Retinal pigment epithelial cell (primary cell): Measurements from ENCODE around the gene PAOX.

ENCODE experiments used
- DNase-seq: peaks from one replicate; pipeline ENCODE4 v3.0.0-alpha.2; 2010; ENCODE audit warnings: low read depth
- H3K4me3 ChIP-seq: 2 replicates; pipeline ENCODE4 v1.5.1; 2011; ENCODE audit warnings: mild to moderate bottlenecking, low read length, control low read depth, moderate library complexity
- TF ChIP-seq, protein P1 (sequence below): conservative IDR thresholded peaks from 2 replicates; pipeline ENCODE4 v1.5.1; 2011; ENCODE audit warnings: low read depth, low read length, control low read depth, inconsistent platforms

Gene PAOX

DNA sequence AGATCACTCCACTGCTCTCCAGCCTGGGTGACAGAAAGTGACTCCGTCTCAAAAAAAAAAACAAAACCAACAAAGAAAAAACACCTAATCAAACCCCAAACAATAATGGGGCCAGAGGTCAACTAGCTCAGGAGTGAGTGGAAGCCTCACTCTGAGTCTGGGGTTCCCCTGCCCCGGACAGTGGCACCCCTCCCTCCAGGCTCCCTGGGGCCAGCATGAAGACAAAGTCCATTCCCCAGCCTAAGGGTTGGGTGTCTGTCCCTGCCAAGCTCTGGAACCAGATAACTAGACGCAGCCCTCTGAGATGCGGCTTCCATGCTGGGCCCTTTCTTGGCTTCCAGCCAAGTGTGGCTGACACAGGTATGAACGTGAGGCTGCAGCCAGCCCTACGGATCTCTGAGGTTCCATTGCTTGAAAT is 19.5 kb upstream of the PAOX start:
- TF ChIP-seq, protein P1, sequence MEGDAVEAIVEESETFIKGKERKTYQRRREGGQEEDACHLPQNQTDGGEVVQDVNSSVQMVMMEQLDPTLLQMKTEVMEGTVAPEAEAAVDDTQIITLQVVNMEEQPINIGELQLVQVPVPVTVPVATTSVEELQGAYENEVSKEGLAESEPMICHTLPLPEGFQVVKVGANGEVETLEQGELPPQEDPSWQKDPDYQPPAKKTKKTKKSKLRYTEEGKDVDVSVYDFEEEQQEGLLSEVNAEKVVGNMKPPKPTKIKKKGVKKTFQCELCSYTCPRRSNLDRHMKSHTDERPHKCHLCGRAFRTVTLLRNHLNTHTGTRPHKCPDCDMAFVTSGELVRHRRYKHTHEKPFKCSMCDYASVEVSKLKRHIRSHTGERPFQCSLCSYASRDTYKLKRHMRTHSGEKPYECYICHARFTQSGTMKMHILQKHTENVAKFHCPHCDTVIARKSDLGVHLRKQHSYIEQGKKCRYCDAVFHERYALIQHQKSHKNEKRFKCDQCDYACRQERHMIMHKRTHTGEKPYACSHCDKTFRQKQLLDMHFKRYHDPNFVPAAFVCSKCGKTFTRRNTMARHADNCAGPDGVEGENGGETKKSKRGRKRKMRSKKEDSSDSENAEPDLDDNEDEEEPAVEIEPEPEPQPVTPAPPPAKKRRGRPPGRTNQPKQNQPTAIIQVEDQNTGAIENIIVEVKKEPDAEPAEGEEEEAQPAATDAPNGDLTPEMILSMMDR, result no peak
- DNase-seq, result no peak

DNA sequence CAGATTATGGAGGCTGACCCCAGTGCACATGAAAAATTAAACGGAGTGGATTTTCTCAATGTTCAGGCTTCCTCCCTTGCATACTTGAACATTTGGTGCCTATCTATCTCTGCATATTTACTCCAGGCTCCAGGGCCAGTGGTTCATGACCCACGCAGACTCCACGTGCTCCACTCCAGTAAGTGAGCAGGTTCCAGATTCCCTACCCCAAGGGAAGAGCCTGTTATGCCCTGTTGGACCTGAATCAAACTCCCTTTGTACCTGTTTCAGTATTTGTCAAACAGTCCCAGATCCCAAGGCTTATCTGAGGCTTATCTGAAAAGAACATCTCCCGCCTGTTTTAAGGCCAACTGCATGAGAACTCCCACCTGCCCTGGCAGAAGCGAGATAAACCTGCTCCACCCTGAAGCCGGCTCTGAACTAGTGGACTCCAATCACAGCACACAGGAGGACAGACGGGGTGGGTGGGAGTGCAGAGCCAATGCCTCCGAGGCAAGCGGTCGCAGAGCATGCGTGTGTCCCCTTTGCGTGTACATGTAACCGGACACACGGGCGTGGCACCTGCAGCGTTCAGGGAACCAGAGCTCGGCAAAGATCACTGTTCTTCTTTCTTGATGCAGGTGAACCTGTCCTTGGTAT is 19.0 kb upstream of the PAOX start:
- H3K4me3 ChIP-seq, result no peak overlapping the region
- DNase-seq, result no peak
- TF ChIP-seq, protein P1, result no peak

More for the DNA sequence above, 19.5 kb upstream of the PAOX start:
- no peak overlapping the region for H3K4me3 ChIP-seq

DNA sequence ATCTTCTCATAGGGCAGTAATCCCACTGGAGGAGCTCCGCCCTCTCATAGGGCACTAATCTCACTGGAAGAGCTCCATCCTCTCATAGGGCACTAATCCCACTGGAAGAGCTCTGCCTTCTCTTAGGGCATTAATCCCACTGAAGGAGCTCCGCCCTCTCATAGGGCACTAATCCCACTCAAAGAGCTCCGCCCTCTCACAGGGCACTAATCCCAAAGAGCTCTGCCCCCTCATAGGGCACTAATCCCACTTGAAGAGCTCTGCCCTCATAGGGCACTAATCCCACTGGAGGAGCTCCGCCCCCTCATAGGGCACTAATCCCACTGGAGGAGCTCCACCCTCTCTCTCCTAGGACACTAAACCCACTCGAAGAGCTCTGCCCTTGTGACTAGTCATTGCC is 17.8 kb upstream of the PAOX start:
- TF ChIP-seq, protein P1, result no peak
- no peak for DNase-seq
- no peak overlapping the region for H3K4me3 ChIP-seq

DNA sequence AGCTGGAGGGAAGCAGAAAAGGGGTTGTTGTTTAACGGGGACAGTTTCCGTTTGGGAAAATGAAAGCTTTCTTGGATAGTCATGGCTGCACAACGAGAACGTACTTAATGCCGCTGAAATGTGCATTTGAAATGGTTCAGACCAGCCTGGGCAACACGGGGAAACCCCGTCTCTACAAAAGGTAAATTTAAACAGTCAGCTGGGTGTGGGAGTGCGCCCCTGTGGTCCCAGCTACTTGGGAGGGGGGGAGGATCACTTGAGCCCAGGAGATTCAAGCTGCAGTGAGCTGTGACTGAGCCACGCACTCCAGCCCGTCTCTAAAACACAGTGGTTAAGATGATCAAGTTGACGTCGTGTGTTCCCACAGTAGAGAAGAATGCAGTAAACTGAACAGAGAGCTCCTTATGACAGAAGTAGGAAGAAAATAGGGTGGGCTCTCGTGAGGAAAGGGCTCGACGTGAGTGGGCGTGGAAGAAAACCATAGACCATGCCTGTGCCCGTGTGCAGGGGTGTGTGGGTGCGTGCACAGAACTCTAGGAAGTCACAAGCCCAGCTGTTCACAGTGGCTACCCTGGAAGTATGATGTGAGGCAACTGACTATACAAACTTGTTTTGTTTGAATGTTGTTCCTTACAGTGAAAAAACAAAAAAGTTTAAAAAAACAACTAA is 17.2 kb upstream of the PAOX start:
- TF ChIP-seq, protein P1, result no peak

DNA sequence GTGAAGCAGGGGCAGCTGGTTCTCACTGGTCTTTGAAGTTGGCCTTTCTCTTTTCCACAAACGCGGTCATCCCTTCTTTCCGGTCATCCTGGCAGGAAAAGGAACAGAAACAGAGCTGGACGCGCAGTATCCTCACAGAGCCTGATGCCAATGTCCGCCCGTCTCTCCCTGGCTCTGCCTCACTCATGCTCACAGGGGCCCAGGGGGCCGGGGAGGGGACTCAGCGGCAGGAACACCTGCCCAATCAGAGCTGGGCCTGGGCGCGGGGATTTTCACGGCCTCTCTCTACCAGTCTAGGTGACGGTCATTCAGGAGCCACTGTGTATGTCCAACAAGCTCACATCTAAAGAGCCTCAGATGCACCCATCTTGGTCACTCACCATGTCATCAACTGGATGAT is 16.2 kb upstream of the PAOX start:
- TF ChIP-seq, protein P1, result no peak

More for the DNA sequence above, 17.2 kb upstream of the PAOX start:
- H3K4me3 ChIP-seq, result no peak overlapping the region
- no peak for DNase-seq

DNA sequence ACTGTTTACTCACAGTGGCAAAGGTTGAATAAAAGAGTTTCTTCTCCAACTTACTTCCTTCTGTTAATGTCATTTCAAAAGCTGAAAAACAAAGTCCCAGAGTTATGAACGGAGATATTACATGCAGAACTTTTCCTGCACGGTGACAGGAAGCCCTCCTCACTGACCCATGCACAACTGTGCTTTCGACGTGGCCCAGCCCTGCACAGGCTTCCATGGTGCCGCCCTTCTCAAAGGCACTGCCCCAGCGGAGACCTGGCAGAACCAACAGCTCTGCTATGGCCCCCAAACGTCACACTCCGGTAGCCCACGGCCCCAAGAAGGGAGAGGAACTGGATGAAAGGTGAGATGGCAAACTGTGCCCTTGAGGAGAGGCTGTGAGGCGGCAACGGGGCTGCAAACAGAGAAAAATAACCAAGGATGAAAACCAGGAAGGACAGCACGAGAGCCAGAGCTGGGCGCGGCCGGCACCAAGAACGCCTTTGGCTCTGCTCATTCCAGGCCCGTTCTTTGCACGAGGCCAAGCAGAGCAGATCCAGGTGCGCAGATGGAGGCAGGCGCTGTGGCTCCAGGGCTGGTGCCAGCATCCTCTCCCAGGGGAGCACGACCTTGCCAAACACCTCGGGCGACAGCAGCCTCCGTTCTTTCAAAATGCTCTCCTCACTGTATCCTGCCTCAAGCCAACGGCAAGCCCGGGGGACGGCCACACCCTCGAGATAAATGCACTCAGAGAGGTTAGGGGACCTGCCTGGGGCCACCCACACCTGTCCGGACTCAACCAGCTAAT is 14.2 kb upstream of the PAOX start:
- DNase-seq, result no peak
- no peak overlapping the region for H3K4me3 ChIP-seq
- TF ChIP-seq, protein P1, result no peak

More for the DNA sequence above, 16.2 kb upstream of the PAOX start:
- DNase-seq, result no peak
- no peak overlapping the region for H3K4me3 ChIP-seq
